Gastroesophageal sphincter (tissue), 4 donors: ENCODE data around the gene SRBD1. TPM values are rescaled to one million over a fixed set of nuclear protein-coding genes. Genes with fewer than 3 reads are reported as not detected.

ENCODE experiments used
- ATAC-seq: fragments of 150-250 bp; one replicate; pipeline ENCODE4 v1.9.1; 2016; ENCODE audit warnings: mild to moderate bottlenecking, moderate library complexity
- H3K27ac ChIP-seq, 4 donors: fragments of 200-600 bp; sonication (generic) in 3 of 4; 1 replicate in 3 of 4; 2 replicates in 1 of 4; pipeline ENCODE4 v1.5.1; 2016 to 2019
- H3K27me3 ChIP-seq: fragments of 200-600 bp; sonication (generic); one replicate; pipeline ENCODE4 v1.5.1; 2019
- H3K36me3 ChIP-seq, 2 donors: fragments of 200-600 bp; sonication (generic); one replicate each; pipeline ENCODE4 v1.5.1; 2019; ENCODE audit warnings: control low read depth in 1 of 2
- H3K4me1 ChIP-seq, 3 donors: fragments of 200-600 bp; sonication (generic); 1 replicate in 2 of 3; 2 replicates in 1 of 3; pipeline ENCODE4 v1.5.1; 2016 to 2019; ENCODE audit warnings: control low read depth in 2 of 3
- H3K4me3 ChIP-seq, 2 donors: fragments of 200-600 bp; sonication (generic); one replicate each; pipeline ENCODE4 v1.5.1; 2019; ENCODE audit warnings: mild to moderate bottlenecking in 1 of 2, moderate library complexity in 1 of 2
- H3K9me3 ChIP-seq, 3 donors: fragments of 200-600 bp; sonication (generic); one replicate each; pipeline ENCODE4 v1.5.1; 2017 to 2019; ENCODE audit warnings: control low read depth in 2 of 3
- EP300 ChIP-seq: sonication (generic); formaldehyde crosslinking; IDR thresholded peaks from one replicate; pipeline ENCODE4 v1.6.1; 2017; ENCODE audit warnings: antibody characterized with exemption, mild to moderate bottlenecking
- POLR2A ChIP-seq, 2 donors: fragments of 450-650 bp; IDR thresholded peaks; one replicate each; pipeline ENCODE4 v1.6.1; 2017; ENCODE audit warnings: antibody characterized with exemption in 2 of 2, mild to moderate bottlenecking in 2 of 2, moderate library complexity in 1 of 2
- POLR2AphosphoS5 ChIP-seq: sonication (generic); formaldehyde crosslinking; IDR thresholded peaks from one replicate; pipeline ENCODE4 v1.6.1; 2017; ENCODE audit warnings: antibody characterized with exemption
- WGBS, 2 donors: methylation state at CpG; one replicate each; pipeline ENCODE4 v1.1.5; 2018; ENCODE audit warnings: low coverage in 1 of 2; 5-methylcytosine and 5-hydroxymethylcytosine counted together
- total RNA-seq, 4 donors: library from RNA; depleted of rRNA; stranded (reverse); fragments of >200 nt; gene quantifications; one replicate each; pipeline ENCODE4 v1.1.0, GENCODE V29; 2016
- TF ChIP-seq, protein P1 (sequence below), 4 experiments: fragments of 200-600 bp in 2 of 4; fragments of 450-650 bp in 2 of 4; sonication (generic) in 1 of 4; IDR thresholded peaks; one replicate each; pipeline ENCODE4 v1.5.1; 2017 to 2019; ENCODE audit warnings: antibody characterized with exemption in 4 of 4, mild to moderate bottlenecking in 2 of 4, moderate library complexity in 2 of 4

SRBD1 gene
- total RNA-seq, 4 donors from 2014 or later: 7.7 to 16.7 (median 12.5) TPM

DNA sequence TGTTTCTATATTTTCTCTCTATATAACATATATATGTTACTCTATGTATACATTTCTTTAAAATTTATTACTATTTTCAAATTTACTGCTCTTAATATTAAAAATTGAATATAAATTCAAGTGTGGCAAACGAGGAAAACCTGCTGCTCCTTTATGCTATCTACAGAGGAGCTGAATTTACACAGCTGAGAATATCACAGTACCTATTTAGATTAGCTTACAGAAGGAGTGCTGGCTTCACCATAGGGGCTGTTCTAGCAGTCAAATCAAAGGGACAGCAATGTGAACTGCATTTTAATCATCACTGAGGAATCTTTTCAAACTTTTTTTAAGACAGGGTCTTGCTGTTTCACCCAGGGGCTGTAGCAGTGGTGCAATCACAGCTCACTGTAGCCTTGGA is 213.8 kb downstream of the SRBD1 start:
- no peak overlapping the region for H3K27ac ChIP-seq
- H3K4me1 ChIP-seq: no peaks in the 10 kb centered on the region
- H3K4me3 ChIP-seq: no peak overlapping the region
- WGBS, 2 donors: 80 to 93% methylated on average over 1 of the region's 1 CpG
- H3K9me3 ChIP-seq: no peaks in the 10 kb centered on the region
- H3K36me3 ChIP-seq: peaks cover 0 to 14% of the 10 kb centered on the region in 2 donors
- no peak for TF ChIP-seq POLR2AphosphoS5
- TF ChIP-seq EP300: no peak
- TF ChIP-seq POLR2A (IDR thresholded peaks at IDR 0.05): no peak
- TF ChIP-seq, protein P1, sequence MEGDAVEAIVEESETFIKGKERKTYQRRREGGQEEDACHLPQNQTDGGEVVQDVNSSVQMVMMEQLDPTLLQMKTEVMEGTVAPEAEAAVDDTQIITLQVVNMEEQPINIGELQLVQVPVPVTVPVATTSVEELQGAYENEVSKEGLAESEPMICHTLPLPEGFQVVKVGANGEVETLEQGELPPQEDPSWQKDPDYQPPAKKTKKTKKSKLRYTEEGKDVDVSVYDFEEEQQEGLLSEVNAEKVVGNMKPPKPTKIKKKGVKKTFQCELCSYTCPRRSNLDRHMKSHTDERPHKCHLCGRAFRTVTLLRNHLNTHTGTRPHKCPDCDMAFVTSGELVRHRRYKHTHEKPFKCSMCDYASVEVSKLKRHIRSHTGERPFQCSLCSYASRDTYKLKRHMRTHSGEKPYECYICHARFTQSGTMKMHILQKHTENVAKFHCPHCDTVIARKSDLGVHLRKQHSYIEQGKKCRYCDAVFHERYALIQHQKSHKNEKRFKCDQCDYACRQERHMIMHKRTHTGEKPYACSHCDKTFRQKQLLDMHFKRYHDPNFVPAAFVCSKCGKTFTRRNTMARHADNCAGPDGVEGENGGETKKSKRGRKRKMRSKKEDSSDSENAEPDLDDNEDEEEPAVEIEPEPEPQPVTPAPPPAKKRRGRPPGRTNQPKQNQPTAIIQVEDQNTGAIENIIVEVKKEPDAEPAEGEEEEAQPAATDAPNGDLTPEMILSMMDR (IDR thresholded peaks at IDR 0.05): no peak
- no peak for ATAC-seq
- no peaks in the 10 kb centered on the region for H3K27me3 ChIP-seq

DNA sequence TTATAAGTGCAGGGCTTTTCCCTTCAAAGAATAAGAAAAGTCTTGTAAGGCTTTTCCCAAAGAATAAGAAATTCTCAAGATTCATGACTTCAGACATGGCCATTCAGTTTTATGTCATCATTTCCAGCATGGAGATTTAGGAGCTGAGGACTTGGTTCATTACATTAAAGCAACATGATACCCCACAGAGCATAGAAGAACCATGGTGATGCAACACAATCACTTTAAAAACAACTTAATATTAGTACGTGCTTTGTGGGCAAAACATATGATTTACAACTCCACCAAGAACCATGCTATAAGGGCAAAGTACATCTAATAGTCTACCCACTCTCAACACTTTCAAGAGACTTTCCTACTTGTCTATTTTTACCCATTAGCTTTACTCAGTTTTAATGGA is 214.4 kb downstream of the SRBD1 start:
- Histone ChIP-seq H3K27me3 (no peaks in the 10 kb centered on the region), H3K36me3 (peaks cover 0 to 12% of the 10 kb centered on the region in 2 donors), H3K27ac (no peak overlapping the region), H3K4me3 (no peak overlapping the region), H3K4me1 (no peaks in the 10 kb centered on the region), H3K9me3 (no peaks in the 10 kb centered on the region)
- ATAC-seq: no peak
- TF ChIP-seq, protein P1 (IDR thresholded peaks at IDR 0.05): no peak
- no peak for TF ChIP-seq POLR2A (IDR thresholded peaks at IDR 0.05)
- TF ChIP-seq EP300: no peak
- no peak for TF ChIP-seq POLR2AphosphoS5
- WGBS, 2 donors: 80 to 93% methylated on average over 1 of the region's 1 CpG

DNA sequence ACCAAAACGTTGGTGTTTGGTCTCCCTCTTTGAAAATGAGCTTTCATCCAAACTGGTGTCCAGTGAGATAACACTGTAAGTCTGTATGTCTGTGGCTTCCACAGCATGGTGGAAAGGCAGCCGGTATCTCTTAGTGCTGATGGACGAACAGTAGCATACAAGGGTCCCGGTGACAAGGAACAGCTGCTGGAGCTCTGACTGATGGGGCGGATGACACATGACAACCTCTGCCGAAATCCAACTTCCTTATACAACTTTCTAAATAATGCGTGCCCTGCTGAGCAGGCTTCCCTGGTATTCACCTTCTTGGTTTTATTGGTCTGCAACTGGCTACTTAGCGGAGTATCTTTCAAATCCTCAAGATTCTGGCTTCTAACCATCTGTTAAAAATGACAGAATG is 216.2 kb downstream of the SRBD1 start:
- no peak for TF ChIP-seq POLR2A (IDR thresholded peaks at IDR 0.05)
- no peak for TF ChIP-seq EP300
- TF ChIP-seq POLR2AphosphoS5: no peak
- TF ChIP-seq, protein P1 (IDR thresholded peaks at IDR 0.05): no peak

DNA sequence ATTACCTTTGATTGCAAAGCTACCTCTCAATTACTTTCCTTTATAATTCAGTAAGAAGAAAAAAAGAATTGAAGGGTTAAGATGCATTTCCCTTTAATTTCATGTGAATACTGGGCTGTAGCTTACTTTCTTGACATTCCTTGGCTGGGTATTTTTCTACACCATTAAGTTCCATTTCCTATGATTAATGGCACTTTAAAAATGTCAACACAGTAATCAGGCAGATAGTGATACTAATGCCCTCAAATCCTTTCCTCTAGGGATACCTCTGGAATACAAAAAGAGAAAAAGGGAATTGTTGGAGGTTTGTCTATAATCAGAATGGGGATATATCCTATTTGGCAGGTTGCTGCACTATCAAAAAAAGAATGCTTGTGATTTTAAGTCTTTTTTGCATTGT is 216.9 kb downstream of the SRBD1 start:
- H3K27me3 ChIP-seq: no peaks in the 10 kb centered on the region
- no peaks in the 10 kb centered on the region for H3K9me3 ChIP-seq
- TF ChIP-seq POLR2AphosphoS5 (no peak), POLR2A (IDR thresholded peaks at IDR 0.05) (no peak), EP300 (no peak)
- TF ChIP-seq, protein P1 (IDR thresholded peaks at IDR 0.05): no peak
- no peaks in the 10 kb centered on the region for H3K4me1 ChIP-seq
- peaks cover 0 to 11% of the 10 kb centered on the region in 2 donors for H3K36me3 ChIP-seq
- ATAC-seq: no peak
- no peak overlapping the region for H3K4me3 ChIP-seq
- no peak overlapping the region for H3K27ac ChIP-seq

More for the DNA sequence above, 216.2 kb downstream of the SRBD1 start:
- Histone ChIP-seq H3K36me3 (peaks cover 0 to 7% of the 10 kb centered on the region in 2 donors), H3K27ac (no peak overlapping the region), H3K4me3 (no peak overlapping the region), H3K9me3 (no peaks in the 10 kb centered on the region), H3K4me1 (no peaks in the 10 kb centered on the region), H3K27me3 (no peaks in the 10 kb centered on the region)
- no peak for ATAC-seq
- 79 to 80% methylated on average over 8 of the region's 8 CpGs for WGBS, 2 donors

DNA sequence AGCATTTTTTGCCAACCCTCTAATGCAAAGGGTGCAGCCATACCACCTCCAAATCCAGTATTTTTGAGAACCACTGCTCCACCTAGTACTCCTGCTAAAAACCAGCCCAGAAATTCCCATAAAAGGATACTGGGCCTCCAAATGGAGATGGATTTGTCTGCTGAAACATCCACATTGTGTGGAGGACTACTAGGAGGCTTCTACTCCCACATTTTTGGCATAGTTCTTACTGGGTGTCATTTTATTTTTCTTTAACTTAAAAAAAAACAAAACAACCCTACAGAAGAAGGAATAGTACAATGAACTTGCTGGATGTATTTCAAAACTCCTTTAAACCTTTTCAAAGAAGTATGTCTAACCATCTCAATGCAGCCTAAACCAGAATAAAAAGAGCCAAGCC is 219.2 kb downstream of the SRBD1 start:
- Histone ChIP-seq H3K4me3 (no peak overlapping the region), H3K9me3 (no peaks in the 10 kb centered on the region), H3K36me3 (peaks cover 0 to 18% of the 10 kb centered on the region in 2 donors), H3K27ac (no peak overlapping the region), H3K4me1 (no peaks in the 10 kb centered on the region), H3K27me3 (no peaks in the 10 kb centered on the region)
- TF ChIP-seq, protein P1 (IDR thresholded peaks at IDR 0.05): no peak
- TF ChIP-seq EP300 (no peak), POLR2AphosphoS5 (no peak), POLR2A (IDR thresholded peaks at IDR 0.05) (no peak)
- no peak for ATAC-seq
